Measurements from ENCODE around the gene ADARB1.

The ADARB1 gene

GRCh38 chr21:45097827-45098387 lies 23.5 kb downstream of the ADARB1 start:
- DNase-seq = peak; percentile 47

- no peak for DNase-seq
Observed at GRCh38 chr21:45098867-45099266, 24.5 kb downstream of the ADARB1 start.

- no peak for DNase-seq
Observed at GRCh38 chr21:45099571-45099970, 25.2 kb downstream of the ADARB1 start.

GRCh38 chr21:45100866-45101265 lies 26.5 kb downstream of the ADARB1 start:
- DNase-seq = peak; percentile 42

DNA sequence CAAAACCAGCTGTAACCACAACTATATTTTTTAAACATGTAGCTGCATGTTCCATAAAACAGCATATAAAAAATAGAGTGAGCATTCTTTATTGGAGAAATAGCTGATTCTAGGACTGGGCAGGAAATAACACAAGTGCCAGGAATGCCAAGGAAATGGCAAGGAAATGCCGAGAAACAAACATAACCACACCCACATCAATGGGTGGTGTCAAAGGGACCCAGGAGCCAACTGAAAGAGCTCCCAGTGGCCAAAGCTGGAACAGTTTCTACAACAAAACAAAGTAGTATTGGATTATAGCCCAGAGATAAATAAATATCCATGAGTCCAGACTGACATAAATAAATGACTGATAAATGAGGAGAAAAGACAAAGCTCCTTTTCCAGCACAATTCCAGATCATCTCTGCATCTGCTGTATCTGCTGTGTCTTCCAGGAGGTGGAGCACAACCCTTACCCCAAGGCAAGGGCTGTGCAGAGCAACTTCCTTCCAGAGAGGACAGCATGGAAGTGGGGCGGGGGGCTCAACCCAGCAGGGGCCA lies 28.1 kb downstream of the ADARB1 start:
- peak; percentile 47 for DNase-seq

- DNase-seq = peak; percentile 50
Observed at GRCh38 chr21:45103971-45104520, 29.7 kb downstream of the ADARB1 start.

DNA sequence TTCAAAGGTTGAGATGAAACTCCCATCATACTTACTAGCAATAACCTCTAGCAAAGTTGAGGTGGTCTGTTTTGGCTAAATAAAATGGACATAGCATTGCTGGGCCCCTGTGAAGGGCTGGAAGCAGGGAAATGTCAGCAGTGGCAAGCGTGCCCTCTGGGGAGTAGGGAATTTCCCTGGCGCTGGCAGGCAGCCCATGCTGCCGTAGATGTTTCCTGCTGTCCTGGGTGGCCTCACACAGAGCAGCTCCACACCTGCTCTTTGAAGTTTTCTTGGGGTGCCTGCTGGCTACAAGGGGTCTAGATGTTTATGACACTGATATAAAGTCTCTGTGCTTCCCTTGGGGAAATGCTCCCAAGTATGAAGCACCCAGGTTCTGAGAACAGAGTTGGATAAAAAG lies 30.2 kb downstream of the ADARB1 start:
- peak; percentile 64 for DNase-seq

DNA sequence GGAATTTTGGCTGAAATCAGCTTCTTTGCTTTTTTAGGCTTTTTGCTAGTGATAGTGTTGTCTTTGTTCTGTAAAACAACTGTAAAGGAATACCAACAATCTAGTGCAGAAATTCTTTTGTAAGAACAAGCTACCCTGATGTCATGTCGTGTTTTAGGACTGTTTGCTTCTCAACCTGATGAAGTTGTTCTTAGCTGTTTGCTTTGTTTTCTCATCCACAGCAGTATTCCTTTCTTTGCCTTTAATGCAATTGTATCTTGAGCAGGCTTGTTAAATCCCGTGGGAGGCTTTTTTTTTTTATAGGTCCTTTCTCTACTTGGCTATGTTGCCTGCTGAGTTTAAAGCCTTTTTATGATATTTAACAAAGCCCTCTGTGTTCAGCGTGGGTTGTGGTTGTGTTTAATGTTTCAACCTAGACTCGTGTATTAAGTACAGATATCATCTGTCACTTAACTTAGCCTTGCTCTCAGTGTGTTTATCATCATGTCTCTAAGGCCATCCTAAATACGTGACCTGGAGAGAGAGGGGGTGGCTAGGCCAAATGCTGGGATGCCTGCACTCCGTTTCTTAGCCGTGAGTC lies 31.6 kb downstream of the ADARB1 start:
- DNase-seq = no peak

GRCh38 chr21:45108034-45108790 lies 33.8 kb downstream of the ADARB1 start:
- DNase-seq = no peak

DNA sequence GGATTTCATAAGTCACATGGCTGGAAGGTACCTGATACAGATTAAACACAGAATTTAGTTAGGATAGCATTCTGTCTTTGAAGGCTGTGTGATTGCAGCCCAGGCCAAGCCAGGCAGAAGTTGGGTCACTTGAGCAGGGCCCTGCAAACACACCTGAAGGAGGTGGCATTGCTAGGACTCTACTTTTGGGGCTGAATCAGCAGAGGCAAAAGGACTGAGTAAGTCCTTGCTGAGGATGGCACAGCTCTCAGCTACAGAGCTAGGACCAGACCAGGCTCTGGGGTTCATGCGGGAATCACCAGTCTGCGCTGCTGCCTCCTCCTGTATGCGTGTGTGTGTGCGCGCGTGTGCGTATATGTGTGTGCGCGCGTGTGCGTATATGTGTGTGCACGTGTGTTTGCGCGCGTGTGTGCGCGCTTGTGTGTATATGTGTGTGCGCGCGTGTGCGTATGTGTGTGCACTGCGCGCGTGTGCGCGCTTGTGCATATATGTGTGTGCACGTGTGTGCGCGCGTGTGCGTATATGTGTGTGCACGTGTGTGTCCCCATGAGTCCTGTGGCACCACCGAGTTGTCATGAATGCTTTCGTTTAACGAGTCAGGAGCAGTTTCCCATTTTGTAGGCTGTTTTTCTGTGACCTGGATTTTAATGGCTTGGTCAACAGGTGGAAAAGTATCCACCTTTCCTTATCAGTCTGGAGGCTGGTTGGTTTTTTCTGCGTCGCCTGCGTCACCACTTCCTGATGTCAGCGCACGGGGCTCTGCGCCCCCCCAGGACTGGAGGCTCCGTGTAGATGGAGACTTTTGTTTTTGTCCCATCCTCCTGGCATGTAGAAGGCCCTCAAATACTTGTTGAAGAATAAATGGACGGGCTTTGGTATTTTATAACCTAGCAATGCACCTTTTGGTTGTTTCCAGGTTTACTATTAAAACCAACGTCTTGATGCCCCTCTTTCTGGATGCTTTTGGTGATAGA lies 34.7 kb downstream of the ADARB1 start:
- DNase-seq = peak; percentile 61

GRCh38 chr21:45109831-45110492 lies 35.6 kb downstream of the ADARB1 start:
- peak; percentile 68 for DNase-seq

DNA sequence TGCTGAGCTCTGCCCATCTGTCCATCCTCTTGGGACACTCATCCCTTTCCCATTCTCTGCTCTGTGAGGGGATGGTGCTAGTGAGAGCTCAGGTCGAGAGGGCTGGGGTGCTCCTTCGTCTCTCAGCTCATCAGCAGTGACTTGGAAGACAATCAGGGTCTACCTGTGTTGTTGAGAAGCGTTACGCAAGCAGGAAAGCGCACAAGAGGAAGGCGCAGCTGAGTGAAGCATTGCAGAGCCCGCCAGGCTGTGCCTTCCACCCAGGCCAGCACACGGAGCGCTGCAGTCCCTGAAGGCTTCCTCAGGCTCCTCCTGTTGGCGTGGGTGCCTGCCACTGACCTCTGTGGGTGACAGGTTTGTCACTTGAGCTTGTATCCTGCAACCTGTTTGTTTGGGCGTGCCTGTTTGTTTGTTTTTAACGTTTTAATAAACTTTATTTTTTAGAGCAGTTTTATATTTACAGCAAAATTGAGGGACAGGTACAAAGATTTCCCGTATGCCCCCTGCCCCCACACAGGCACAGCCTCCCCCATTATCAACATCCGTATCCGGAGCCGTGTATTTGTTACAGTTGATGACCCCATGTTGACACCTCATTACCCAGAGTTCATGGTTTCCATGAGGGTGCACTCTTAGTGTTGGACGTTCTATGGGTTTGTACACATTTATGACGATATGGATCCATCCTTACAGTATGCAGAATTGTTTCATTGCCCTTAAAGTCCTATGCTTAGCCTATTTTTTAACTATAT lies 36.7 kb downstream of the ADARB1 start:
- DNase-seq = peak; percentile 42

DNA sequence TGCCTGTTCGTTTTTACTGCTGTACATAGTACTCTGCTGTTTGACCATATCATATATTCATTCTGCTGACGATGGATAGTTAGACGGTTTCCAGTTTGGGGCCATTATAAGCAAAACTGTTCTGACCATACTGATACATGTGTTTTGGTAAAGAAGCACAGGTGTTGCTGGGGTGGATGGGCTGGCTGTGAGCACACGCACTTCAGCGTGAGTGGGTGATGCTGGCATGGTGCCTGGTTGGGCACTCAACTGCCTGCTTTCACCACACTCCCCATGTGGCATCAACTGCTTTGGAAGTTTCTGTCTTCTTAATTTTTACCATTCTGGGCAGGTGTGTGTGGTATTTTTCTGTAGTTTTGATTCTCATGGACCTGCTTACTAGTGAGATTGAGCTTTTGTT lies 37.3 kb downstream of the ADARB1 start:
- DNase-seq = no peak

GRCh38 chr21:45112371-45112770 lies 38.0 kb downstream of the ADARB1 start:
- peak; percentile 43 for DNase-seq

GRCh38 chr21:45113543-45113942 lies 39.2 kb downstream of the ADARB1 start:
- DNase-seq = no peak

- no peak for DNase-seq
Observed at GRCh38 chr21:45114072-45114471, 39.7 kb downstream of the ADARB1 start.

GRCh38 chr21:45114475-45114874 lies 40.1 kb downstream of the ADARB1 start:
- no peak for DNase-seq

- no peak for DNase-seq
Observed at GRCh38 chr21:45115141-45115540, 40.8 kb downstream of the ADARB1 start.

DNA sequence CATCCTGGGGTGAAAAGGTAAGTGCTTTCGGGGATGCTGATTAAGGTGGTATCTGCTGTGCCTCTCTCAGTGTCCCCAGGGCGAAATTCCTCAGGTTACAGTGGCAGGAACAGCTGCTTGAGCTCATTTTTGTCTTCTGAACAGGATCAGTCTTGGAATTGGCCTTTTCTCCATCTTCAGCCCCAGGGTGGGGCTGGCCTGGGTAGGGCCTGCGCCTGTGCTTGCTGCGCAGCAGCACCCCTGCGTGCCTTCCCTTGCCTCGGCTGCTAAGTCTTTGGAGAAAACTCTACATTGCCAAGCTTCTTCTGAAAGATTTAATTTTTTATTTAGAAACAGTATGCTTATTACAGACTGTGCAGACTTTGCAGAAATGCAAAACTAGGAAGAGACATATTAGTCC lies 41.7 kb downstream of the ADARB1 start:
- no peak for DNase-seq

DNA sequence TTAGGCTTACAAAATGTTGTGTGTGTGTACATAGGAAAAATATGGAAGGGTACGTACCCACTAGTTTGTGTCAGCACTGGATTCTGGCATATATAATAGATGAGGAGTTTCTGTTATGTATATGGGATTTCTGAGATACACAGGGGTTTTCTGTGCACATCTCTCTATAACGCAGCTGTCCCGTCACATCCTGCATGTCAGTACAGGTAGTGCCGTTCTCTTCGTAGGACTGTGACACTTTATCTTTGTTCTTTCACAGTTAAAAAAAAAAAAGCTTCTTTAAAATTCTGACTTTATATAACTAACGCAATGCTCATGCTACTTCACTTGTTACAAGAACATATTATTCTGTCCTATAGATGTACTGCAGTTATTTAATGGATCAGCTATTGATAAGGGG lies 42.9 kb downstream of the ADARB1 start:
- no peak for DNase-seq

GRCh38 chr21:45118099-45118498 lies 43.7 kb downstream of the ADARB1 start:
- no peak for DNase-seq
